Measurements from ENCODE around the gene SETD7.

The SETD7 gene

GRCh38 chr4:139553751-139554641 lies 2.0 kb downstream of the SETD7 start:
- DNase-seq (ENCODE audit: low read depth, low spot score): no peak
- H3K27ac ChIP-seq: no peak overlapping the region

- H3K27ac ChIP-seq: no peak overlapping the region
Observed at GRCh38 chr4:139552517-139553307, 3.3 kb downstream of the SETD7 start.

GRCh38 chr4:139550724-139551429 lies 5.1 kb downstream of the SETD7 start:
- no peak for DNase-seq (ENCODE audit: low read depth, low spot score)
- H3K27ac ChIP-seq: no peak overlapping the region

More at GRCh38 chr4:139552517-139553307, 3.3 kb downstream of the SETD7 start:
- DNase-seq (ENCODE audit: low read depth, low spot score): no peak

DNA sequence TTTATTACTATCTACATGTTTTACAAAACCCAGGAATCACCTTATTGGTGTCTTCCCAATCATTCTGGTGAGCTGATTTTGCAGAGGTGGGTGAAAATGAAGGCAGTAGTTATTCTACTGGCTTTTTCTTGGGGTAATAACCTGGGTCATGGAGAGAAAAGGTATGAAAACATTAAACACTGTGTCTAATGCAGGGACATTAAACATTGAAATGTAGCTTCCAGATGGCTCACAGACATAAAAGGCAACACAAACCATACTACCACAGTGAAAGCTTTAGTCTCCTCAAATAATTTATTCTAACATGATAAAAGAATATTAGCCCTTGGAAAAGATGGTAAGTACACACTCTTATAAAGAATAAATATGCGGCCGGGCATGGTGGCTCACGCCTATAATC lies 8.0 kb downstream of the SETD7 start:
- DNase-seq (ENCODE audit: low read depth, low spot score): no peak

DNA sequence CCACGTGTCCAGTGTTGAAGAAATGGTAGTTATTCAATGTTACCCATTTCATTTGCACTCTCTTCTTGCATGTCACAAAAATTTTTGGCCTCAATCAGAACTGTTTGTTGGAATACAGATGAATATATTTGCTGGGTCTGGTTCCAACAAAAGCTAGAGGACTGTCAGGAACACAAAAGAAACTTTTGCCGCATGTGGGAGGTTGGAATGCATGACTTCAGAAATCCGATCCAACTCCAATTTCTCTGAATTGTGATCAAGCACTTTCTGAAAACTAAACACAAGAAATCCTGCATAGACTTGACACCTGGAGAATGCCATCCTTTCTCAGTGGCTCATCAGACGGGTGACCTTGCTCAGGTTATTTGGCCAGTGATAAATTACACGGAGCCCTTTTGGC lies 15.4 kb downstream of the SETD7 start:
- DNase-seq (ENCODE audit: low read depth, low spot score): no peak
- no peak overlapping the region for H3K27ac ChIP-seq

More for the DNA sequence above, 8.0 kb downstream of the SETD7 start:
- no peak overlapping the region for H3K27ac ChIP-seq

GRCh38 chr4:139540161-139540560 lies 15.9 kb downstream of the SETD7 start:
- no peak overlapping the region for H3K27ac ChIP-seq
- DNase-seq (ENCODE audit: low read depth, low spot score): no peak

DNA sequence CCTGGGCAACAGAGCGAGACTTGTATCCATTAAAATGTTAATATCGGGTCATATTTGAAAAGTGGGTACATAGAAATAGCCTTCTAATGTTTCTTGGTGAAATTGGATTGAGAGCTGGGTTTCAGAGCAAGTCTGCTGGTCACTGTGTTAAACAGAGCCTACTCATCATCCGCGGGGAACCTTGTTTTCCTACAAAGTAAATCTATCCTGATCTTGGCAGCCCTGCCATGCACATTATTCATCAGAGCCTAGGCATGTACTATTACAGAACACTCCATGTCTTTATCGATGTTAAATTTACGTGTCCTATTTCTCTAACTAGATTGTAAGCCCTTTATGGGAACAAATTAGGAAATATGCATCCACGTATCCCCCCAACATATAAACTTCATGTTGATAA lies 18.7 kb downstream of the SETD7 start:
- no peak overlapping the region for H3K27ac ChIP-seq
- DNase-seq (ENCODE audit: low read depth, low spot score): no peak

- H3K27ac ChIP-seq: no peak overlapping the region
- no peak for DNase-seq (ENCODE audit: low read depth, low spot score)
Observed at GRCh38 chr4:139535871-139536234, 20.2 kb downstream of the SETD7 start.

- no peak for DNase-seq (ENCODE audit: low read depth, low spot score)
- H3K27ac ChIP-seq: no peak overlapping the region
Observed at GRCh38 chr4:139535228-139535870, 20.7 kb downstream of the SETD7 start.

DNA sequence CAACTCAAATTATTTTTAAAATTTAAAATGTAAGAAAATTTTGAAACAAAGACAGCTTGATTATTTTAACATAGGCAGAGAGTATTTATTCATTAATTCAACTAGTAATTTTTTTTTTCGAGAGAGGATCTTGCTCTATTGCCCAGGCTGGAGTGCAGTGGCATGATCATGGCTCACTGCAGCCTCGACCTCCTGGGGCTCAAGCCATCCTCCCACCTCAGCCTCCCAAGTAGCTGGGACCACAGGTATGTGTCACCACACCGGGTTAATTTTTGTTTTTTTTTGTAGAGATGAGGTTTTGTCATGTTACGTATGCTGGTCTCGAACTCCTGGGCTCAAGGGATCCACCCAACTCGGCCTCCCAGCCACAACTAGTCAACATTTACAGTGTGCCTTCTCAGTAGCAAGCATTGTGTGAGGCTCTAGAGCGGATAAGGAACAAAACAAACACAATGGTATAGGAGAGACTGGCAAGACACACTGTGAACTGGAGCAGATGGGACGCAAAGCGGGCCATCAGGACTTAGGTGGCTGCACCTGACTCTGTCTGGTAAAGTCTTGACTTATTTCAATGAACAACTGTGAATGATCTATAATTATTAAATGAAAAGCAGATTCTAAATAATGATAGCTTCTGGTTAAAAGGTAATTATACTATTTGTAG lies 21.6 kb downstream of the SETD7 start:
- H3K27ac ChIP-seq: no peak overlapping the region

GRCh38 chr4:139533511-139533910 lies 22.5 kb downstream of the SETD7 start:
- H3K27ac ChIP-seq: no peak overlapping the region
- no peak for DNase-seq (ENCODE audit: low read depth, low spot score)

More for the DNA sequence above, 21.6 kb downstream of the SETD7 start:
- DNase-seq (ENCODE audit: low read depth, low spot score): no peak

GRCh38 chr4:139532947-139533346 lies 23.1 kb downstream of the SETD7 start:
- H3K27ac ChIP-seq: no peak overlapping the region

GRCh38 chr4:139530833-139531427 lies 25.1 kb downstream of the SETD7 start:
- no peak overlapping the region for H3K27ac ChIP-seq
- no peak for DNase-seq (ENCODE audit: low read depth, low spot score)

More at GRCh38 chr4:139532947-139533346, 23.1 kb downstream of the SETD7 start:
- DNase-seq (ENCODE audit: low read depth, low spot score): no peak

GRCh38 chr4:139528377-139529005 lies 27.5 kb downstream of the SETD7 start:
- H3K27ac ChIP-seq: no peak overlapping the region
- no peak for DNase-seq (ENCODE audit: low read depth, low spot score)

GRCh38 chr4:139526928-139527327 lies 29.1 kb downstream of the SETD7 start:
- H3K27ac ChIP-seq: no peak overlapping the region
- no peak for DNase-seq (ENCODE audit: low read depth, low spot score)

- no peak overlapping the region for H3K27ac ChIP-seq
- DNase-seq (ENCODE audit: low read depth, low spot score): no peak
Observed at GRCh38 chr4:139525414-139525813, 30.6 kb downstream of the SETD7 start.

DNA sequence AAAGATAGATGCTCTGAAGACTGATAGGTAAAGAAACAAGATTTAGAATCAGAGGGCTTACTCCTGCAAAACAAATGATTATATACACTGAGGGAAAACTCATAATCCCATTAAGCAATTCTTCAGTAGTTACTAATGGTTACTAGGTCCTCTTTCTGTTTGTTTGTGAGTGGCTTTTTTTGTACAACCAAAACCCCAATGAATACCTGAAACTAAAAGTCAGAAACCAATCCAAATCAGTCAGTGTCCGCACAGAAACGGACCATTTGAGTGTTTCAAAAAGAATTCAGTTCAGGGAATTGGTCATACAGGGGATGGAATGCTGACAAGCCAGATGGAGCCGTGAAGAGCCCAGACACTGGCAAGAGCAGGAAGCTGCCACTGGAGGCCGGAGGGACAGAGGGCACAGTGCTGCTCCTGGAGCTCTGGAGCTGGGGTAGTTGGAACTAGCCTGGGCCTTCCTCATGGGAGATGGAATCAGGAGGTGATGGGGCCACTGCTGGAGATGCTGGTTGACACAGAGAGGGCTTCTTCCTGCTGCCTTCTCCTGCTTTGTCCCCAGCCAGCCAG lies 31.9 kb downstream of the SETD7 start:
- DNase-seq (ENCODE audit: low read depth, low spot score): no peak
- H3K27ac ChIP-seq: no peak overlapping the region

- no peak overlapping the region for H3K27ac ChIP-seq
- DNase-seq (ENCODE audit: low read depth, low spot score): no peak
Observed at GRCh38 chr4:139523076-139523475, 32.9 kb downstream of the SETD7 start.
